ENCODE data around the gene ATG9A.

DNA sequence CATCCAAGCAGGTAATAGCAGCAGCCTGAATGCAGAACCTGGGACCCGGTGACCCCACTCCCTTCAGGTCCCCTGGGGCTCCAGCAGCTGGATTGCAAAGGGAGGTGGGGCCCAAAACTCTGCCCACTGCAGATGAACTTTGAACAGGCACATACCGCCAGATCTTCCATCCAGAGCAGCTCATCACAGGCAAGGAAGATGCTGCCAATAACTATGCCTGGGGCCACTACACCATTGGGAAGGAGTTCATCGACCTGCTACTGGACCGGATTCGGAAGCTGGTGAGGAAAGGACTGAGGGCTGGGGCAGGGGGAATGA, 40.6 kb upstream of the ATG9A start:
- TF ChIP-seq CTCF (IDR thresholded peaks at IDR 0.05; ENCODE audit: insufficient read depth, low read length) (no peak), GABPA (IDR thresholded peaks at IDR 0.05; ENCODE audit: low read depth) (no peak), POLR2AphosphoS5 (IDR thresholded peaks at IDR 0.05; ENCODE audit: low read depth) (no peak), REST (IDR thresholded peaks at IDR 0.05; ENCODE audit: insufficient replicate concordance, low read depth) (no peak)
